Retinal pigment epithelial cell (primary cell): Measurements from ENCODE around the gene JMJD4.
A peak's percentile ranks its signal among the peaks of the same experiment; 100 is the strongest.

Experiments
- DNase-seq: peaks from one replicate; pipeline ENCODE4 v3.0.0-alpha.2; 2010; ENCODE audit warnings: low read depth
- H3K4me3 ChIP-seq: 2 replicates; pipeline ENCODE4 v1.5.1; 2011; ENCODE audit warnings: mild to moderate bottlenecking, low read length, control low read depth, moderate library complexity
- TF ChIP-seq, protein P1 (sequence below): conservative IDR thresholded peaks from 2 replicates; pipeline ENCODE4 v1.5.1; 2011; ENCODE audit warnings: low read depth, low read length, control low read depth, inconsistent platforms

Gene JMJD4

GRCh38 chr1:227763246-227764018 is 28.3 kb upstream of the JMJD4 start:
- no peak overlapping the region for H3K4me3 ChIP-seq
- TF ChIP-seq, protein P1, sequence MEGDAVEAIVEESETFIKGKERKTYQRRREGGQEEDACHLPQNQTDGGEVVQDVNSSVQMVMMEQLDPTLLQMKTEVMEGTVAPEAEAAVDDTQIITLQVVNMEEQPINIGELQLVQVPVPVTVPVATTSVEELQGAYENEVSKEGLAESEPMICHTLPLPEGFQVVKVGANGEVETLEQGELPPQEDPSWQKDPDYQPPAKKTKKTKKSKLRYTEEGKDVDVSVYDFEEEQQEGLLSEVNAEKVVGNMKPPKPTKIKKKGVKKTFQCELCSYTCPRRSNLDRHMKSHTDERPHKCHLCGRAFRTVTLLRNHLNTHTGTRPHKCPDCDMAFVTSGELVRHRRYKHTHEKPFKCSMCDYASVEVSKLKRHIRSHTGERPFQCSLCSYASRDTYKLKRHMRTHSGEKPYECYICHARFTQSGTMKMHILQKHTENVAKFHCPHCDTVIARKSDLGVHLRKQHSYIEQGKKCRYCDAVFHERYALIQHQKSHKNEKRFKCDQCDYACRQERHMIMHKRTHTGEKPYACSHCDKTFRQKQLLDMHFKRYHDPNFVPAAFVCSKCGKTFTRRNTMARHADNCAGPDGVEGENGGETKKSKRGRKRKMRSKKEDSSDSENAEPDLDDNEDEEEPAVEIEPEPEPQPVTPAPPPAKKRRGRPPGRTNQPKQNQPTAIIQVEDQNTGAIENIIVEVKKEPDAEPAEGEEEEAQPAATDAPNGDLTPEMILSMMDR: no peak
- no peak for DNase-seq

GRCh38 chr1:227762231-227762911 is 27.3 kb upstream of the JMJD4 start:
- H3K4me3 ChIP-seq: no peak overlapping the region
- DNase-seq: no peak
- TF ChIP-seq, protein P1: peak; percentile 84

DNA sequence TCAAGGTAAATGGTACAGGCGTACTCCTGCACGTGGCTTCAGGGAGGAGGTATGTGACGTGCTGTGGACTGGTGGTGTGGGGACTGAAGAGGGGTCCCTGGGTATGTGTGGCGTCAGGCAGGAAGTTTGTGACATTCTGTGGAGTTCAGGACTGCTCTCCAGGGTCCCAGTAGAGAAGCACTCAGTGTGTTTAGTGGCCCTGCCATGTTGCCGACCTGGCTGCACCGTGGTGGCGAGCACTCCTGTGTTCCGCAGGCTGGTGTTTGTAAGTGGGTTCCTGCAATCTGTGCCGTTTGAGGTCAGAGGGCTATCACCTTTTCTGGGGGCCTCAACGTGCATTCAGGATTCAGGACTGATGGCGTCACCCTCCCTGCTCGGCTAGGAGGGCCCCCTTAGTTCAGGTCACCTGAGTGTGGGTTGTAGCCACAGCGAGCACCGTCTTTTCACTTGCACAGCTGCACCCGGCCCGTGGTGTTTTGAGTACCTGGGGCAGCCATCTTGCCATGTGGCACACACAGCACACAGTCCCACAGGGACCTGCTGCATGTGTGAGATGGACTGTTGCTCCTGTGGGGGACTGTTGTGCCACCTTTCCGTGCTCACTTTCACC is 26.6 kb upstream of the JMJD4 start:
- no peak for DNase-seq
- TF ChIP-seq, protein P1: no peak
- H3K4me3 ChIP-seq: no peak overlapping the region

GRCh38 chr1:227760377-227760776 is 25.3 kb upstream of the JMJD4 start:
- DNase-seq: no peak
- TF ChIP-seq, protein P1: no peak
- no peak overlapping the region for H3K4me3 ChIP-seq

GRCh38 chr1:227759341-227760300 is 24.5 kb upstream of the JMJD4 start:
- TF ChIP-seq, protein P1: no peak
- H3K4me3 ChIP-seq: no peak overlapping the region
- peak; percentile 53 for DNase-seq

- TF ChIP-seq, protein P1: no peak
- DNase-seq: no peak
Measured at GRCh38 chr1:227758366-227758765, 23.3 kb upstream of the JMJD4 start.

More at GRCh38 chr1:227758366-227758765, 23.3 kb upstream of the JMJD4 start:
- no peak overlapping the region for H3K4me3 ChIP-seq
